ENCODE results near the gene ABCC1. TPM values are rescaled to one million over a fixed set of nuclear protein-coding genes. Genes with fewer than 3 reads are reported as not detected.

The ABCC1 gene
- polyA plus RNA-seq, 1 donor (not counting 4 experiments of a cell fraction or from before 2014, with no cell fraction given) = 19.4 TPM

- Histone ChIP-seq H3K9me3 (ENCODE audit: control insufficient read depth, low read depth, low read length) (no peaks in the 10 kb centered on the region), H3K27ac (ENCODE audit: control insufficient read depth, insufficient read depth, low read length) (no peak overlapping the region), H3K9me1 (ENCODE audit: control insufficient read depth, extremely low read depth, insufficient read depth, low read length) (no peaks in the 10 kb centered on the region), H2AFZ (ENCODE audit: control insufficient read depth, low read length) (no peak overlapping the region), H3K4me3 (ENCODE audit: control insufficient read depth in 2 of 3, extremely low read depth in 1 of 3, insufficient read depth in 2 of 3, low read depth in 1 of 3, low read length in 3 of 3) (no peak overlapping the region), H3K4me1 (ENCODE audit: control insufficient read depth, extremely low read depth, insufficient read depth, low read length) (no peaks in the 10 kb centered on the region), H3K4me2 (ENCODE audit: control insufficient read depth, extremely low read depth, insufficient read depth, low read depth, low read length) (no peak overlapping the region), H3K9ac (ENCODE audit: control insufficient read depth, extremely low read depth, insufficient read depth, low read length) (no peak overlapping the region), H3K27me3 (ENCODE audit: control insufficient read depth, extremely low read depth, insufficient read depth, low read length) (peaks cover 9% of the 10 kb centered on the region), H3K36me3 (ENCODE audit: control insufficient read depth in 2 of 2, extremely low read depth in 1 of 2, insufficient read depth in 2 of 2, low read length in 2 of 2) (no peaks in the 10 kb centered on the region), H4K20me1 (ENCODE audit: control insufficient read depth, extremely low read depth, insufficient read depth, low read length) (no peaks in the 10 kb centered on the region), H3K79me2 (ENCODE audit: control insufficient read depth, insufficient read depth, low read length) (no peaks in the 10 kb centered on the region)
- no peak for DNase-seq (ENCODE audit: low read depth, low spot score)
- no peak for FAIRE-seq
- dilution Hi-C loops (cut with MboI; ENCODE audit: extremely low pct_ligation_motif_present, low sequenced_read_pairs) = no loop called here
- no peak for TF ChIP-seq EZH2 (IDR thresholded peaks at IDR 0.05; ENCODE audit: low read length)
- TF ChIP-seq CTCF (optimal IDR thresholded peaks at IDR 0.05 in 1 of 3, IDR thresholded peaks at IDR 0.05 in 1 of 3, conservative IDR thresholded peaks at IDR 0.05 in 1 of 3; ENCODE audit: extremely low read depth in 1 of 3, insufficient read depth in 2 of 3, low read length in 3 of 3) = no peak
Observed at GRCh38 chr16:16186820-16187219, 237.4 kb downstream of the ABCC1 start.

- no peak for TF ChIP-seq CTCF (optimal IDR thresholded peaks at IDR 0.05 in 1 of 3, IDR thresholded peaks at IDR 0.05 in 1 of 3, conservative IDR thresholded peaks at IDR 0.05 in 1 of 3; ENCODE audit: extremely low read depth in 1 of 3, insufficient read depth in 2 of 3, low read length in 3 of 3)
- TF ChIP-seq EZH2 (IDR thresholded peaks at IDR 0.05; ENCODE audit: low read length) = no peak
Observed at GRCh38 chr16:16188827-16189226, 239.4 kb downstream of the ABCC1 start.

More at GRCh38 chr16:16188827-16189226, 239.4 kb downstream of the ABCC1 start:
- no peaks in the 10 kb centered on the region for H3K79me2 ChIP-seq (ENCODE audit: control insufficient read depth, insufficient read depth, low read length)
- no peak overlapping the region for H3K4me2 ChIP-seq (ENCODE audit: control insufficient read depth, extremely low read depth, insufficient read depth, low read depth, low read length)
- H3K9me3 ChIP-seq (ENCODE audit: control insufficient read depth, low read depth, low read length) = no peaks in the 10 kb centered on the region
- H2AFZ ChIP-seq (ENCODE audit: control insufficient read depth, low read length) = no peak overlapping the region
- peaks cover 18% of the 10 kb centered on the region for H3K27me3 ChIP-seq (ENCODE audit: control insufficient read depth, extremely low read depth, insufficient read depth, low read length)
- FAIRE-seq (no peak), DNase-seq (ENCODE audit: low read depth, low spot score) (no peak)
- no peak overlapping the region for H3K27ac ChIP-seq (ENCODE audit: control insufficient read depth, insufficient read depth, low read length)
- H3K9ac ChIP-seq (ENCODE audit: control insufficient read depth, extremely low read depth, insufficient read depth, low read length) = no peak overlapping the region
- no peaks in the 10 kb centered on the region for H3K36me3 ChIP-seq (ENCODE audit: control insufficient read depth in 2 of 2, extremely low read depth in 1 of 2, insufficient read depth in 2 of 2, low read length in 2 of 2)
- H3K4me3 ChIP-seq (ENCODE audit: control insufficient read depth in 2 of 3, extremely low read depth in 1 of 3, insufficient read depth in 2 of 3, low read depth in 1 of 3, low read length in 3 of 3) = no peak overlapping the region
- H4K20me1 ChIP-seq (ENCODE audit: control insufficient read depth, extremely low read depth, insufficient read depth, low read length) = no peaks in the 10 kb centered on the region
- H3K9me1 ChIP-seq (ENCODE audit: control insufficient read depth, extremely low read depth, insufficient read depth, low read length) = no peaks in the 10 kb centered on the region
- H3K4me1 ChIP-seq (ENCODE audit: control insufficient read depth, extremely low read depth, insufficient read depth, low read length) = no peaks in the 10 kb centered on the region
- dilution Hi-C loops (cut with MboI; ENCODE audit: extremely low pct_ligation_motif_present, low sequenced_read_pairs) = no loop called here
